Measurements from ENCODE around the gene PEX14. TPM values are rescaled to one million over a fixed set of nuclear protein-coding genes. Genes with fewer than 3 reads are reported as not detected.
A peak's percentile ranks its signal among the peaks of the same experiment; 100 is the strongest.

PEX14 gene
- total and polyA plus RNA-seq, 5 donors from 2014 or later = 3.5 to 22.4 (median 4.9) TPM

DNA sequence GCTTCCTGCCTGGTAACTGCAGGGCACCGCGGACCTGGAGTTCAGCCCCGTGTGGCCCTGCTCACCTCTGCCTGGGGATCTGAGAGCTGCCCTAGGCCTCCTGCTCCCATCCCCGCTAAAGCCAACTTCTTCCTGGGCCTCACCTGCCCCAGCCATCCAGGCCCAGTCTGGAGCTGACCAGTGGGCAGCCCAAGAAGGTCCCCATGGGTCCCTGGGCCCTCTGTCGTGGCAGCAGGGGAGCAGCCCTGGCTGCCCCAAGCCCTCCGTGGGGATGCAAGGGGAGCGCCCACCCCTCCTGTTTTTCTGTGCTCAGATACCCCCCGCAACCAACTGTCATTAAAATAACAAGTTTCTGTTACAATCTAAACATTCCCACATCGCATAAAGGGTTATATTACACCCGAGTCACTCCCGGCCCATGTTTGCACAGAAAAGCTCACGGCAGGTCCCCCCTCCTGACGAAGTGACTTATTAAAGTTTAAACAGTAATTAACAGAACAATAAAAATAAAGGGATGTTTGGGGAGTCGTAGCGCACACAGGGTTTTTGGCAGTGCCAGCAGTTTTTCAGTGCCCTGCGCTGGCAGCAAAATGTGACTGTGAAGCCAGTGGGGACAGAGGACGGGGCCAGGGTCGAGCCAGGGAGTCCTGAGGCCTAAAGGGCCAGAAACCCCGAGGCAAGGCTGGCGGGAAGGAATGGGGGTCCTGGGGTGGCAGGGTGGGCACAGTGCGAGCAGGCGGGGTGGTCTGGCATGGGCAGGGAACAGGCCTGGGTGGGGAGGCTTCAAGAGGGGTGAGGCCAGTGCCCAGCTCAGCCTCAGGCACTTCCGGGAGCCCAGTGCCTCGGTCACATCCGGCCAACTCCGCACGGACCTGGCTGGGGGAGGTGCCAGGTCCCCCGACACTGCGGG is 200.2 kb downstream of the PEX14 start:
- Histone ChIP-seq H3K36me3 (ENCODE audit: control insufficient read depth, insufficient read depth, low read length) (no peaks in the 10 kb centered on the region), H3K27me3 (ENCODE audit: control insufficient read depth, insufficient read depth, low read length) (no peaks in the 10 kb centered on the region), H3K27ac (ENCODE audit: insufficient read depth, low read length, poor library complexity, severe bottlenecking) (no peak overlapping the region), H3K4me1 (ENCODE audit: control insufficient read depth, insufficient read depth, low read length, poor library complexity, severe bottlenecking) (no peaks in the 10 kb centered on the region), H3K4me3 (ENCODE audit: low read depth, low read length) (no peak overlapping the region), H3K9me3 (ENCODE audit: control insufficient read depth in 2 of 2, low read length in 2 of 2) (no peaks in the 10 kb centered on the region)
- no peaks in the 10 kb centered on the region for H3K36me3 Mint-ChIP-seq
- H3K27me3 Mint-ChIP-seq = no peaks in the 10 kb centered on the region
- DNase-seq (no peak), ATAC-seq (ENCODE audit: low read depth in 2 of 2) (no peak)
- H3K27ac Mint-ChIP-seq = no peak overlapping the region
- no peaks in the 10 kb centered on the region for H3K9me3 Mint-ChIP-seq
- H3K4me3 Mint-ChIP-seq = no peak overlapping the region
- H3K4me1 Mint-ChIP-seq = peaks cover 0 to 8% (median 7%) of the 10 kb centered on the region in 4 donors

DNA sequence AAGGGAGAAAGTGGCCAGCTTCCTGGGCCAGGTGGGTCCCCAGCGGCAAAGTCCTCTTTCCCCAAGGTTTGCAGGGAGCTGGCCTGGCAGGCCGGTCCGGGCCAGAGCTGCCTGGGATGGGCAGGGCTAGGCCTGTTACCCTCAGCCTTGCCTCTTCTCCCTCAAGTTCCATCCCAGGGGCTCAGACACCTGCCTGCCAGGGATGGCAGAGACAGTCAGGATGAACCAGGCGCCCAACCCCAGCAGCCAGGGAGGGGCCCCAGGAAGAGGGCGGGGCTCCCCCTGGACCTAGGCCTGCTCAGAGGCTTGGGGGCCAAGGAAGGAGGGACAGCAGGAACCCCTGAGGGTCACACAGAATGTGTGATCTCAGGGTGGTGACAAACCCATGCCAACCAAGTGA is 201.1 kb downstream of the PEX14 start:
- ATAC-seq (ENCODE audit: low read depth in 2 of 2) = no peak
- Histone ChIP-seq H3K4me1 (ENCODE audit: control insufficient read depth, insufficient read depth, low read length, poor library complexity, severe bottlenecking) (no peaks in the 10 kb centered on the region), H3K4me3 (ENCODE audit: low read depth, low read length) (no peak overlapping the region), H3K36me3 (ENCODE audit: control insufficient read depth, insufficient read depth, low read length) (no peaks in the 10 kb centered on the region), H3K9me3 (ENCODE audit: control insufficient read depth in 2 of 2, low read length in 2 of 2) (no peaks in the 10 kb centered on the region), H3K27me3 (ENCODE audit: control insufficient read depth, insufficient read depth, low read length) (no peaks in the 10 kb centered on the region), H3K27ac (ENCODE audit: insufficient read depth, low read length, poor library complexity, severe bottlenecking) (no peak overlapping the region)
- Mint-ChIP-seq H3K9me3 (no peaks in the 10 kb centered on the region), H3K36me3 (no peaks in the 10 kb centered on the region), H3K27me3 (no peaks in the 10 kb centered on the region), H3K4me1 (peaks cover 0 to 8% (median 7%) of the 10 kb centered on the region in 4 donors), H3K27ac (no peak overlapping the region), H3K4me3 (no peak overlapping the region)
- no peak for DNase-seq

DNA sequence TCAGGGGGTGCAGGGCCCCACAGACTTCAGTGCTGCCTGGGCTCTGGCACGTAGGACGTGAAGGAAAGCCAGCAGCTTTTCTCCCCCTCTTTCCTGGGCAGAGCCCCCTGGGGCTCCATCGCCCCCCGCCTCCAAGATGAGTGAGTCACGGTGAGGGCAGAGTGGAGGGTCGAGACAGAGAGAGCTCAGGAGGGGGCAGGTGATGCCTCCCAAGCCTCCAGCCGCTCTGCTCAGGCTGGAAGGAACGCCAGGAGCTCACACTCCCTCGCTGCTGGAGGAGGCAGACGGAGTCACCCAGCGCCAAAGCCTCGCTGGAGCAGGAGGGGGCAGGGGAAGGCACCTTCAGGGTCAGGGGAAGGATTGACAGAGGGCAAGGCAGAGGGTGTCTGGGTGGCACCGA is 202.2 kb downstream of the PEX14 start:
- Mint-ChIP-seq H3K4me3 (no peak overlapping the region), H3K27ac (peak overlapping the region in 1 of 3 donors; percentile 71), H3K27me3 (no peaks in the 10 kb centered on the region), H3K4me1 (peaks cover 0 to 14% (median 8%) of the 10 kb centered on the region in 4 donors), H3K9me3 (no peaks in the 10 kb centered on the region), H3K36me3 (peaks cover 3% of the 10 kb centered on the region)
- Histone ChIP-seq H3K4me1 (ENCODE audit: control insufficient read depth, insufficient read depth, low read length, poor library complexity, severe bottlenecking) (no peaks in the 10 kb centered on the region), H3K27me3 (ENCODE audit: control insufficient read depth, insufficient read depth, low read length) (no peaks in the 10 kb centered on the region), H3K4me3 (ENCODE audit: low read depth, low read length) (no peak overlapping the region), H3K9me3 (ENCODE audit: control insufficient read depth in 2 of 2, low read length in 2 of 2) (no peaks in the 10 kb centered on the region), H3K36me3 (ENCODE audit: control insufficient read depth, insufficient read depth, low read length) (no peaks in the 10 kb centered on the region), H3K27ac (ENCODE audit: insufficient read depth, low read length, poor library complexity, severe bottlenecking) (no peak overlapping the region)
- no peak for DNase-seq
- no peak for ATAC-seq (ENCODE audit: low read depth in 2 of 2)

DNA sequence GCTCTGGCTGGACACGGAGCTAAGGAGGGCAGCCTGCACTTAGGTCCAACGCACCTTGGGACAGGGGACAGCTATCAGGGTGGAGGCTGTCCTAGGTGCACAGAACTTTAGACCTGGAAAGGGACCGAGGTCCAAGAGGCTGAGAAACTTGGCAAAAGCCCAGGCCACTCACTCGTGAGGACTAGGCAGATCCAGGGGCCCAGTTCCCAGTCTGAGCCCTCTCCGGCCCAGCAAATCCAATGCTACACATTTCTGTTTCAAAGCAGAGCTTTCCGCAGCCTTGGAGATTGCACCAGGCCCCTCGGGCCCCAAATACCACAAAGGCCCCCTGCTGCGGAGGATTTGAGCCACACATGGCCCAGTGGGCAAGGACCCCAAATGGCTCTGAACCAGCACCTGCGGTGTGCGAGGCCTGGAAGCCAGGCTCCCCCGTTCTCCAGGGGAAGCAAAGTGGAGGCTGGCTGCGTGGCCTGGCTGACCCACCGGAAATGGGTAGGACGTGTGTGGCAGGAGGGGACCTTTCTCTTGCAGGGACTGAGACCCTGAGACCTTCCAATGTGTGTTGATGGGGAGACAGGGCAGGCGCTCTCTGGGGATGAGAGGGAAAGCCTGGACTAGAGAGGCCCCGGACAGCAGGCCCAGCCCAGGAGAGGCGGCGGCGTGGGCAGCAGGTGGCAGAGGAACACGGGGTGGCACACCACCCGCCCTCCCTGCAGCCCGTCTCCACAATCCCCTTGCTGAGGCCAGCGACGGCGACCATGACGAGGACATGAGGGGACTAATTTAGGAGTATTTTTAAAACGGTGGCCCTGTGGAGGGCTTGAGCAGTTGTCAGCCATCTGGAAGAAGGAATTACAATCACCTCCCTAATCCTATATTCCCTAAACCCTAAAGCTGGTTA is 203.0 kb downstream of the PEX14 start:
- no peaks in the 10 kb centered on the region for H3K27me3 Mint-ChIP-seq
- H3K4me3 Mint-ChIP-seq = no peak overlapping the region
- H3K9me3 Mint-ChIP-seq = no peaks in the 10 kb centered on the region
- no peaks in the 10 kb centered on the region for H3K27me3 ChIP-seq (ENCODE audit: control insufficient read depth, insufficient read depth, low read length)
- H3K27ac ChIP-seq (ENCODE audit: insufficient read depth, low read length, poor library complexity, severe bottlenecking) = no peak overlapping the region
- H3K36me3 Mint-ChIP-seq = peaks cover 3% of the 10 kb centered on the region
- no peaks in the 10 kb centered on the region for H3K4me1 ChIP-seq (ENCODE audit: control insufficient read depth, insufficient read depth, low read length, poor library complexity, severe bottlenecking)
- H3K27ac Mint-ChIP-seq = no peak overlapping the region
- no peak overlapping the region for H3K4me3 ChIP-seq (ENCODE audit: low read depth, low read length)
- no peak for DNase-seq
- no peak for ATAC-seq (ENCODE audit: low read depth in 2 of 2)
- H3K9me3 ChIP-seq (ENCODE audit: control insufficient read depth in 2 of 2, low read length in 2 of 2) = no peaks in the 10 kb centered on the region
- no peaks in the 10 kb centered on the region for H3K36me3 ChIP-seq (ENCODE audit: control insufficient read depth, insufficient read depth, low read length)
- peaks cover 0 to 18% (median 7%) of the 10 kb centered on the region in 4 donors for H3K4me1 Mint-ChIP-seq

DNA sequence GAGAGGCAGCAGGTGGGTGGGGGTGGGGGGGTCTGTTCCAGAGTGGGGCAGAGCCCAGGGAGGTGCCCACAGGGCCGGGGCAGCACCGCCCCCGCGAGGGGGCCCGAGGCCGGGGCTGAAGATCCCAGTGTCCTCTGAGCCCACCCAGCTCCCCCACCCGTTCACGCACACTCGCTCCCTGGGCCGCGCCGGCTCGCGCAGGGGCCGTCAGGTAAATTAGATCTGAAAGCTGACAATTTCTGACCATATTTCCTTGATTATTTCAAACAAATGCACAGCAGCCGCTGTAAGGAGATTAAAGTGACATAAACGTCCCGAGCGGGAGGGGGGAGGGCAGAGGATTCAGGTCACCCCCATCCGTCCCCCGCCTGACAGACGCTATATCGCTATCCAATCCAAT is 203.7 kb downstream of the PEX14 start:
- Histone ChIP-seq H3K27ac (ENCODE audit: insufficient read depth, low read length, poor library complexity, severe bottlenecking) (no peak overlapping the region), H3K9me3 (ENCODE audit: control insufficient read depth in 2 of 2, low read length in 2 of 2) (no peaks in the 10 kb centered on the region), H3K36me3 (ENCODE audit: control insufficient read depth, insufficient read depth, low read length) (peaks cover 1% of the 10 kb centered on the region), H3K4me3 (ENCODE audit: low read depth, low read length) (no peak overlapping the region), H3K4me1 (ENCODE audit: control insufficient read depth, insufficient read depth, low read length, poor library complexity, severe bottlenecking) (no peaks in the 10 kb centered on the region), H3K27me3 (ENCODE audit: control insufficient read depth, insufficient read depth, low read length) (no peaks in the 10 kb centered on the region)
- H3K4me3 Mint-ChIP-seq = no peak overlapping the region
- ATAC-seq (ENCODE audit: low read depth in 2 of 2) (no peak), DNase-seq (no peak)
- no peaks in the 10 kb centered on the region for H3K27me3 Mint-ChIP-seq
- no peak overlapping the region for H3K27ac Mint-ChIP-seq
- H3K4me1 Mint-ChIP-seq = peaks cover 0 to 23% (median 9%) of the 10 kb centered on the region in 4 donors
- no peaks in the 10 kb centered on the region for H3K9me3 Mint-ChIP-seq
- H3K36me3 Mint-ChIP-seq = peaks cover 3% of the 10 kb centered on the region

DNA sequence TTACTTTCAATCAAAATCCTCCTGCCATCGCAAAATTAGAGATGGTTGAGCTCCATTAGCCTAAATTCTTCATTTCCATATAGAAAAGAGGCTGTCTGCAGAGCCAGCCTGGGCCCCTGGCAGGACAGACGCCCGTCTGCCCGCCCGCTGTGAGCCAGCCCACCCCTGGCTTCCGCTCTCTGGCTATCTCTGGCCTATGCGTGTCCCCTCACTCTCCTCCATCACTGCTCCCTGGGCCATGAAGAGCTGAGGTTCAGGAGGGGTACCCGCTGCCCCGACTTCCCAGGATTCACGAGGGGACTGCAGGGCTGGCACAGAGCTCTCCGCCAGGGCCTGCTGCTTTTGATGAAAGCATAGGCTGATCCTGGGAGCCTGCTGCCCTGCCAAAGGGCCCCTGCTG is 204.1 kb downstream of the PEX14 start:
- Mint-ChIP-seq H3K36me3 (peaks cover 3% of the 10 kb centered on the region), H3K27me3 (no peaks in the 10 kb centered on the region), H3K9me3 (no peaks in the 10 kb centered on the region), H3K27ac (peak overlapping the region in 1 of 3 donors; percentile 26), H3K4me1 (peaks cover 0 to 24% (median 9%) of the 10 kb centered on the region in 4 donors), H3K4me3 (no peak overlapping the region)
- no peak overlapping the region for H3K4me3 ChIP-seq (ENCODE audit: low read depth, low read length)
- no peak overlapping the region for H3K27ac ChIP-seq (ENCODE audit: insufficient read depth, low read length, poor library complexity, severe bottlenecking)
- no peaks in the 10 kb centered on the region for H3K4me1 ChIP-seq (ENCODE audit: control insufficient read depth, insufficient read depth, low read length, poor library complexity, severe bottlenecking)
- H3K36me3 ChIP-seq (ENCODE audit: control insufficient read depth, insufficient read depth, low read length) = peaks cover 2% of the 10 kb centered on the region
- H3K27me3 ChIP-seq (ENCODE audit: control insufficient read depth, insufficient read depth, low read length) = no peaks in the 10 kb centered on the region
- ATAC-seq (ENCODE audit: low read depth in 2 of 2) (no peak), DNase-seq (no peak)
- no peaks in the 10 kb centered on the region for H3K9me3 ChIP-seq (ENCODE audit: control insufficient read depth in 2 of 2, low read length in 2 of 2)

DNA sequence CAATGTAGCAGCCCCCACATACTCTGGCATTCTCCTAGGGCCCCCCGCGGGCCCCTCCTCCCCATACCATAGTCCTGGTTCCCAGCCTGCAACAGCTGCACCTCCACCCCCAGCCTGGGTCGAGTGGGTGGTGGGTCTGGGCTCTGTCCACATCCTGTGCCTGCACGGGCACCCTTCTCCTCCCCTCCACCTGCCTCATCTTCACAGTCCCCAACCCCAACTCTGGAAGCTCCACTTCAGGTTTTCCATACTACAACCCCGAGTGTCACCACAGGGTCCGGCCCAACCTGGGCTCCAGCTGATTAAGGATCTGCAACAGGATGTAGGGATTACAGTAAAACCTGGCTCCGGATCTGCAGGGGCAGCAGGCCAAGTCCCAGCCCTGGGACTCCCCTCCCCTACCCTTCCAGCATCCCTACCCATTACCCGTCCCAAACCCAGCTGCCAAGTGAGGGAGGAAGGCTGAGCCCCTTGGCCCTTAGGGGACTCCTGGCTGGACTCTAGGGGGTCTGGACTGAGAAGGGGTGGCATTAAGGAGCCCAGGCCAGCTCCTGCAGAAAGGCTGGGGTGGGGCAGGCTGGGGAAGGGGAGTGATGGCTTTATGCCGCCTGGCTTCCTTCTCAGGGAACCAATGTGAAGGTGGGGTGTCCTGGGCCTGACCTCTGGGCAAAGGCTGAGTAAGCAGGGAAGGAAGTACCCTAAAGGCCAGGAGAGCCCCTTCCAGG is 204.9 kb downstream of the PEX14 start:
- Histone ChIP-seq H3K4me1 (ENCODE audit: control insufficient read depth, insufficient read depth, low read length, poor library complexity, severe bottlenecking) (no peaks in the 10 kb centered on the region), H3K27ac (ENCODE audit: insufficient read depth, low read length, poor library complexity, severe bottlenecking) (no peak overlapping the region), H3K9me3 (ENCODE audit: control insufficient read depth in 2 of 2, low read length in 2 of 2) (no peaks in the 10 kb centered on the region), H3K4me3 (ENCODE audit: low read depth, low read length) (no peak overlapping the region), H3K36me3 (ENCODE audit: control insufficient read depth, insufficient read depth, low read length) (peaks cover 2% of the 10 kb centered on the region), H3K27me3 (ENCODE audit: control insufficient read depth, insufficient read depth, low read length) (no peaks in the 10 kb centered on the region)
- H3K36me3 Mint-ChIP-seq = peaks cover 3% of the 10 kb centered on the region
- H3K4me1 Mint-ChIP-seq = peaks cover 0 to 24% (median 9%) of the 10 kb centered on the region in 4 donors
- DNase-seq (no peak), ATAC-seq (ENCODE audit: low read depth in 2 of 2) (peak in 1 of 2 donors; percentile 13)
- peak overlapping the region in 1 of 4 donors; percentile 7 for H3K4me3 Mint-ChIP-seq
- H3K27me3 Mint-ChIP-seq = no peaks in the 10 kb centered on the region
- H3K27ac Mint-ChIP-seq = no peak overlapping the region
- no peaks in the 10 kb centered on the region for H3K9me3 Mint-ChIP-seq

Measured in CD4-positive, CD25-positive, alpha-beta regulatory T cell (primary cell).